ENCODE results near the gene CPEB1.

CPEB1 gene

GRCh38 chr15:82649226-82649999 is 2.2 kb upstream of the CPEB1 start:
- DNase-seq (ENCODE audit: low spot score): peak; percentile 43

GRCh38 chr15:82648257-82649103 is 1.3 kb upstream of the CPEB1 start:
- peak; percentile 57 for DNase-seq (ENCODE audit: low spot score)

GRCh38 chr15:82647835-82648256 is 683 bp upstream of the CPEB1 start:
- DNase-seq (ENCODE audit: low spot score): no peak

GRCh38 chr15:82646250-82647044 is 716 bp downstream of the CPEB1 start:
- DNase-seq (ENCODE audit: low spot score): peak; percentile 43

GRCh38 chr15:82644967-82645852 is 2.0 kb downstream of the CPEB1 start:
- peak; percentile 23 for DNase-seq (ENCODE audit: low spot score)

GRCh38 chr15:82643992-82644391 is 3.2 kb downstream of the CPEB1 start:
- DNase-seq (ENCODE audit: low spot score): peak; percentile 17

- DNase-seq (ENCODE audit: low spot score): no peak
Measured at GRCh38 chr15:82642656-82643055, 4.5 kb downstream of the CPEB1 start.

- DNase-seq (ENCODE audit: low spot score): no peak
Measured at GRCh38 chr15:82641129-82641798, 5.9 kb downstream of the CPEB1 start.

- DNase-seq (ENCODE audit: low spot score): no peak
Measured at GRCh38 chr15:82640672-82641071, 6.5 kb downstream of the CPEB1 start.

GRCh38 chr15:82635798-82636197 is 11.4 kb downstream of the CPEB1 start:
- no peak for DNase-seq (ENCODE audit: low spot score)

GRCh38 chr15:82630033-82630432 is 17.1 kb downstream of the CPEB1 start:
- no peak for DNase-seq (ENCODE audit: low spot score)

- DNase-seq (ENCODE audit: low spot score): no peak
Measured at GRCh38 chr15:82625136-82625535, 22.0 kb downstream of the CPEB1 start.

GRCh38 chr15:82624438-82624837 is 22.7 kb downstream of the CPEB1 start:
- no peak for DNase-seq (ENCODE audit: low spot score)

- no peak for DNase-seq (ENCODE audit: low spot score)
Measured at GRCh38 chr15:82624008-82624407, 23.2 kb downstream of the CPEB1 start.

- DNase-seq (ENCODE audit: low spot score): no peak
Measured at GRCh38 chr15:82621970-82622369, 25.2 kb downstream of the CPEB1 start.

GRCh38 chr15:82613747-82614146 is 33.4 kb downstream of the CPEB1 start:
- no peak for DNase-seq (ENCODE audit: low spot score)

GRCh38 chr15:82611348-82611747 is 35.8 kb downstream of the CPEB1 start:
- no peak for DNase-seq (ENCODE audit: low spot score)

GRCh38 chr15:82602195-82602594 is 45.0 kb downstream of the CPEB1 start:
- no peak for DNase-seq (ENCODE audit: low spot score)

GRCh38 chr15:82599862-82600261 is 47.3 kb downstream of the CPEB1 start:
- no peak for DNase-seq (ENCODE audit: low spot score)

- no peak for DNase-seq (ENCODE audit: low spot score)
Measured at GRCh38 chr15:82597815-82598214, 49.3 kb downstream of the CPEB1 start.

GRCh38 chr15:82595766-82596165 is 51.4 kb downstream of the CPEB1 start:
- no peak for DNase-seq (ENCODE audit: low spot score)
